Fibroblast of lung (primary cell): ENCODE results near the gene RHPN2. TPM values are rescaled to one million over a fixed set of nuclear protein-coding genes. Genes with fewer than 3 reads are reported as not detected.
"Not testable (repeated sequence)": the region's sequence is repeated elsewhere in the genome, so short reads cannot be mapped to it uniquely, and the experiment has no call there.

ENCODE experiments used
- DNase-seq, 2 donors: peaks; one replicate each; pipeline versions ENCODE4 v3.0.0 to v3.0.0-alpha.2; 2010; ENCODE audit warnings: low read depth in 2 of 2
- H2AFZ ChIP-seq: 2 replicates; pipeline ENCODE4 v1.5.1; 2012; ENCODE audit warnings: low read length, control low read depth, inconsistent platforms
- H3K27ac ChIP-seq: 2 replicates; pipeline ENCODE4 v1.5.1; 2011; ENCODE audit warnings: low read length, control low read depth; ENCODE audit not compliant: insufficient read depth
- H3K27me3 ChIP-seq: 2 replicates; pipeline ENCODE4 v1.5.1; 2011; ENCODE audit warnings: mild to moderate bottlenecking, low read length; ENCODE audit not compliant: control insufficient read depth, insufficient read depth
- H3K36me3 ChIP-seq: 2 replicates; pipeline ENCODE4 v1.5.1; 2011; ENCODE audit warnings: low read length; ENCODE audit not compliant: control insufficient read depth, insufficient read depth
- H3K4me1 ChIP-seq: 2 replicates; pipeline ENCODE4 v1.5.1; 2011; ENCODE audit warnings: low read length; ENCODE audit not compliant: control insufficient read depth, insufficient read depth; ENCODE audit errors: extremely low read depth
- H3K4me2 ChIP-seq: 2 replicates; pipeline ENCODE4 v1.5.1; 2011; ENCODE audit warnings: low read length, control low read depth; ENCODE audit not compliant: insufficient read depth; ENCODE audit errors: extremely low read depth
- H3K4me3 ChIP-seq, 4 experiments: fragments of 200-600 bp in 1 of 4; sonication (generic) in 1 of 4; replicated peaks in 1 of 4; 2 replicates each; pipeline ENCODE4 v1.5.1; 2011 to 2016; ENCODE audit warnings: low read length in 4 of 4, low read depth in 3 of 4, mild to moderate bottlenecking in 3 of 4, control low read depth in 2 of 4, inconsistent platforms in 1 of 4, mixed read lengths in 1 of 4; ENCODE audit not compliant: insufficient read depth in 1 of 4; ENCODE audit errors: control extremely low read depth in 1 of 4
- H3K79me2 ChIP-seq: 2 replicates; pipeline ENCODE4 v1.5.1; 2012; ENCODE audit warnings: mild to moderate bottlenecking, low read length, inconsistent platforms; ENCODE audit not compliant: control insufficient read depth, insufficient read depth
- H3K9ac ChIP-seq: 2 replicates; pipeline ENCODE4 v1.5.1; 2011; ENCODE audit warnings: mild to moderate bottlenecking, low read length, control low read depth; ENCODE audit not compliant: insufficient read depth
- H3K9me3 ChIP-seq: 2 replicates; pipeline ENCODE4 v1.5.1; 2012; ENCODE audit warnings: low read depth, low read length; ENCODE audit not compliant: control insufficient read depth, insufficient read depth
- H4K20me1 ChIP-seq: 2 replicates; pipeline ENCODE4 v1.5.1; 2011; ENCODE audit warnings: low read length; ENCODE audit not compliant: control insufficient read depth, insufficient read depth; ENCODE audit errors: extremely low read depth
- EZH2 ChIP-seq: IDR thresholded peaks from 2 replicates; pipeline ENCODE4 v1.5.1; 2012; ENCODE audit warnings: low read length, control low read depth, mild to moderate bottlenecking; ENCODE audit errors: missing control alignments
- polyA plus RNA-seq, 2 donors: library from polyadenylated mRNA; depleted of rRNA in 1 of 2; stranded (reverse) in 1 of 2; unstranded in 1 of 2; fragments of >200 nt; gene quantifications; 2 replicates each; pipeline ENCODE4 v1.2.1, GENCODE V29; 2011 to 2012; ENCODE audit warnings: missing spikeins in 1 of 2
- total RNA-seq: library from RNA; depleted of rRNA; stranded (reverse); fragments of >200 nt; gene quantifications from 2 replicates; pipeline ENCODE4 v1.2.1, GENCODE V29; 2014
- TF ChIP-seq, protein P1 (sequence below), 2 donors: IDR thresholded peaks in 1 of 2; conservative IDR thresholded peaks in 1 of 2; 1 replicate in 1 of 2; 2 replicates in 1 of 2; pipeline ENCODE4 v1.5.1; 2011 to 2012; ENCODE audit warnings: low read length in 2 of 2, control low read depth in 1 of 2, inconsistent platforms in 1 of 2, low read depth in 1 of 2, mild to moderate bottlenecking in 1 of 2

RHPN2 gene
- total and polyA plus RNA-seq, 2 donors (not counting 1 experiment from before 2014, with no cell fraction given) = 3.3 to 3.8 TPM

DNA sequence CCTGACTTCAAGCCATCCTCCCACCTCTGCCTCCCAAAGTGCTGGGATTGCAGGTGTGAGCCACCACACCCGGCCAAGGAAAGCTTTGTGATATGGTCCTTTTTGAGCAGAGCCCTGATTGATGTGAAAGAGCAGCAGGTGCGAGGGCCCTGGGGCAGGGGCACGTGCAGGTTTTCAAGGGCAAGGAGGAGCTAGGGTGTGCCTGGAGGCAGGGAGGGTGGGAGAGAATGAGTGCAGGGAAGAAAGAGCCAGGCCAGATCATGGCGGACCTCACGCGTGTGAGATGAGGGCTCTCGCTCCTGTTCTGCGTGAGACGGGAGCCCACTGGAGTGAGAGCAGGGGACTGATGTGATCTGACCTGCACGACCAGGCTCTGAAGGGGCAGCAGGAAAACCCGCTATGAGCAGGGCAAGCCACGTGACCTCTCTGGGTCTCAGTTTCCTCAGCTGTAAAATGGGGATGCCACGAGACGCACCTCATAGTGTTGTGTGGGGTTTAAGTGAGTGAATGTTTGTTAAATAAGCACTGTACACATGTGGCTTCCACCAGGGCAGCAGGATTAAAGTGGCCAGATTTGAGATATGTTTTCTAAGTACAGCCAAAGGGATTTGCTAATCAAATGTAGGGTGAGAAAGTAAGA, 66.9 kb downstream of the RHPN2 start:
- Histone ChIP-seq H3K4me1 (no peaks in the 10 kb centered on the region), H4K20me1 (no peaks in the 10 kb centered on the region), H3K4me3 (no peak overlapping the region), H3K4me2 (no peak overlapping the region), H2AFZ (no peak overlapping the region), H3K27ac (no peak overlapping the region), H3K79me2 (no peaks in the 10 kb centered on the region), H3K36me3 (no peaks in the 10 kb centered on the region), H3K27me3 (no peaks in the 10 kb centered on the region), H3K9me3 (no peaks in the 10 kb centered on the region), H3K9ac (no peak overlapping the region)
- TF ChIP-seq EZH2 = no peak
- TF ChIP-seq, protein P1, sequence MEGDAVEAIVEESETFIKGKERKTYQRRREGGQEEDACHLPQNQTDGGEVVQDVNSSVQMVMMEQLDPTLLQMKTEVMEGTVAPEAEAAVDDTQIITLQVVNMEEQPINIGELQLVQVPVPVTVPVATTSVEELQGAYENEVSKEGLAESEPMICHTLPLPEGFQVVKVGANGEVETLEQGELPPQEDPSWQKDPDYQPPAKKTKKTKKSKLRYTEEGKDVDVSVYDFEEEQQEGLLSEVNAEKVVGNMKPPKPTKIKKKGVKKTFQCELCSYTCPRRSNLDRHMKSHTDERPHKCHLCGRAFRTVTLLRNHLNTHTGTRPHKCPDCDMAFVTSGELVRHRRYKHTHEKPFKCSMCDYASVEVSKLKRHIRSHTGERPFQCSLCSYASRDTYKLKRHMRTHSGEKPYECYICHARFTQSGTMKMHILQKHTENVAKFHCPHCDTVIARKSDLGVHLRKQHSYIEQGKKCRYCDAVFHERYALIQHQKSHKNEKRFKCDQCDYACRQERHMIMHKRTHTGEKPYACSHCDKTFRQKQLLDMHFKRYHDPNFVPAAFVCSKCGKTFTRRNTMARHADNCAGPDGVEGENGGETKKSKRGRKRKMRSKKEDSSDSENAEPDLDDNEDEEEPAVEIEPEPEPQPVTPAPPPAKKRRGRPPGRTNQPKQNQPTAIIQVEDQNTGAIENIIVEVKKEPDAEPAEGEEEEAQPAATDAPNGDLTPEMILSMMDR (conservative IDR thresholded peaks at IDR 0.05 in 1 of 2, IDR thresholded peaks at IDR 0.05 in 1 of 2; ENCODE audit: low read depth in 1 of 2, low read length in 2 of 2) = no peak
- no peak for DNase-seq

DNA sequence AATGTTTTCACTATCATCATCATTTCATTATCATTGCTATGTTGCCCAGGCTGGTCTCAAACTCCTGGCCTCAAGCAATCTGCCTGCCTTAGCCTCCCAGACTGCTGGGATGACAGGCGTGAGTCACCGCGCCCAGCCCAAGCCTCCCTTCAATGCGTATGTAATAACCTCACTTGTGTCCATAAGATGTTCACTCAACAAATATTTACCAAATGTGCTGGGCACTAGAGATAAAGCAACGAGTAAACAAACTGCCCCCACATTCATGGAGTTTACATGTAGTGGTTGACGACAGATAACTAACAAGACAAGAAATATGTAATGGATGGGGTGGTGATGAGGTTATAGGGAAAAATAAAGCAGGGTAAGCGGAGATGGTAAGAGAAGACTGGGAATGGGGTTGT, 67.6 kb downstream of the RHPN2 start:
- H3K9me3 ChIP-seq, H3K79me2 ChIP-seq, H3K9ac ChIP-seq, H3K27ac ChIP-seq, H4K20me1 ChIP-seq, H3K4me2 ChIP-seq, H3K27me3 ChIP-seq, H2AFZ ChIP-seq, H3K36me3 ChIP-seq, H3K4me1 ChIP-seq, DNase-seq, H3K4me3 ChIP-seq: not testable (repeated sequence)

DNA sequence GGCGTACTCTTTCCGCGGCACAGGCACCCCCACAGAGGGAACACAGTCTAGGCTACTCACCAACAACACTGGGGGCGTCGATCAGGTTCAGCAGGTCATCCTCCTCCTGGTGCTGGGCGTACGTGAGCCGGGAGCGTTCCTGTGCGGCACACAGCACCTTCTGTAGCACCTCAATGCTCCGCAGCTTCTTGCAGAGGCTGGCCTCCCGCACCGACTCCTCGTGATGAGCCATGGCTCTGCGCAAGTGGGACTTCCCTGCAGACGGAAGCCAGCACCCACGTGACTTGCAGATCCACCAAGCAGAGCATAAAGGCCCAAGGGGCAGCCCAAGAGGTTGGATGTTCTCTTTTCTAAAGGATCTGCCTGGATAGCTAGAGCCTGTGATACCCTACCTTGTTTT, 68.7 kb downstream of the RHPN2 start:
- H3K4me2 ChIP-seq, H3K9ac ChIP-seq, H2AFZ ChIP-seq, H3K4me1 ChIP-seq, H3K9me3 ChIP-seq, H3K27me3 ChIP-seq, H3K4me3 ChIP-seq, H3K36me3 ChIP-seq, H3K27ac ChIP-seq, H3K79me2 ChIP-seq, H4K20me1 ChIP-seq, DNase-seq: not testable (repeated sequence)

DNA sequence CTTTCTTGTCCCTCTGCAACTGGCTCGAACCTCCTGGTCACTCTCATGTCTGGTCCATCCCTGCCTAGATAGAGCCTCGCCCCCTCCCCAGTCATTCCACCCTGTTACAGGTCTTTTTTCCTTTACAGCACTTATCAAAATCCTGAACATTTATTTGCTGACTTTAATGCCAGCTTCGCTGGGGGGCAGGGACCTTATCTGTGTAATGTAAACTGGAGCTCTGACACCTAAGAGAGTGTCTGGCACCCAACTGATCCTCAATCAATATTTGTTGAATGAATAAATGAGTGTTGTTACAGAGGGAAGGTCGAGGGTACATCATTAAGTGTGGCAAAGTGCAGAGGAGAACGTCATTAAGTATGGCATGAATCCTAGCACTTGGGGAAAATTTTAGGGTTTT, 76.0 kb downstream of the RHPN2 start:
- H3K79me2 ChIP-seq = no peaks in the 10 kb centered on the region
- no peak overlapping the region for H3K9ac ChIP-seq
- no peak overlapping the region for H3K27ac ChIP-seq
- no peak for DNase-seq
- no peak overlapping the region for H3K4me3 ChIP-seq
- H3K9me3 ChIP-seq = no peaks in the 10 kb centered on the region
- no peaks in the 10 kb centered on the region for H3K36me3 ChIP-seq
- TF ChIP-seq, protein P1 (conservative IDR thresholded peaks at IDR 0.05 in 1 of 2, IDR thresholded peaks at IDR 0.05 in 1 of 2; ENCODE audit: low read depth in 1 of 2, low read length in 2 of 2) = no peak
- no peak for TF ChIP-seq EZH2
- H3K27me3 ChIP-seq = no peaks in the 10 kb centered on the region
- H4K20me1 ChIP-seq = no peaks in the 10 kb centered on the region
- no peak overlapping the region for H3K4me2 ChIP-seq
- no peaks in the 10 kb centered on the region for H3K4me1 ChIP-seq
- no peak overlapping the region for H2AFZ ChIP-seq

DNA sequence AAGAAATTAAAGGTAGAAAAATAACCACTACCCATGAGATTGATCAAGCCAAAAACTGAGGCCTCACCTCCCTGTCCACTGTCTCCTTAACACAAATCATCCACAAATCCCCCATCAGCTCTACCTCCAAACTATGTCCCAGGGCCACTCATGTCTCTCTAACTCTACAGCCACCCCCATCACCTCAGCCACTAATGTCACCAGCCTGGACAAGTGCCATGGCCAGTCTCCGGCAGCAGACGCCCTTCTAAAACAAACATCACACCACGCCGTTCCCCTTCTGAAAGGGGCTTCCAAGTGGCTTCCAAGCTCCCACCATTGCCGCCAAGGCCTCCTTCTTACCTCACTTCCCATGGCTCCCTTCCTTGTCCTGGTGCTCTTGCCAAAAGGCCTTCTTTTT, 76.4 kb downstream of the RHPN2 start:
- H3K9me3 ChIP-seq, H3K9ac ChIP-seq, H3K4me1 ChIP-seq, H4K20me1 ChIP-seq, H3K4me2 ChIP-seq, H3K27me3 ChIP-seq, H3K27ac ChIP-seq, H2AFZ ChIP-seq, DNase-seq, H3K4me3 ChIP-seq, H3K36me3 ChIP-seq, H3K79me2 ChIP-seq: not testable (repeated sequence)
